IMR-90 (cell line): Measurements from ENCODE around the gene RYR1. TPM values are rescaled to one million over a fixed set of nuclear protein-coding genes. Genes with fewer than 3 reads are reported as not detected.
A peak's percentile ranks its signal among the peaks of the same experiment; 100 is the strongest.

Source experiments
- ATAC-seq: fragments of 200-7000 bp; cut with Tn5 transposase; 2 replicates; pipeline ENCODE4 v1.9.1; 2020; ENCODE audit warnings: low read depth, mild to moderate bottlenecking, moderate library complexity
- BruUV-seq: library from RNA; stranded (reverse); fragments of 400-500 nt; replicated peaks from 2 replicates; lab custom pipeline; 2021; lab: Mats Ljungman, UMichigan
- CTCF ChIA-PET: fragments of 300-600 bp; formaldehyde crosslinking; extraction: SDS; loops from one replicate; lab custom pipeline; 2021; ENCODE audit warnings: antibody characterized with exemption; lab: Yijun Ruan, JAX
- POLR2A ChIA-PET: fragments of 300-600 bp; sonication (Branson Sonifier 250); formaldehyde crosslinking; loops from one replicate; lab custom pipeline; 2022; ENCODE audit warnings: antibody characterized with exemption; ENCODE audit not compliant: unreplicated experiment; lab: Charles Lee
- DNase-seq: peaks from one replicate; pipeline ENCODE4 v3.0.0; 2013
- H2AFZ ChIP-seq: replicated peaks from 2 replicates; pipeline ENCODE3; 2013; ENCODE audit warnings: low read length, mild to moderate bottlenecking; ENCODE audit not compliant: poor library complexity
- H2AK5ac ChIP-seq: 2 replicates; pipeline ENCODE4 v1.6.1; 2013; ENCODE audit warnings: low read depth, low read length, inconsistent platforms
- H2AK9ac ChIP-seq: replicated peaks from 2 replicates; pipeline ENCODE3; 2013; ENCODE audit warnings: mild to moderate bottlenecking, low read depth, low read length, moderate library complexity; ENCODE audit not compliant: poor library complexity
- H2BK120ac ChIP-seq: 2 replicates; pipeline ENCODE4 v1.6.1; 2013; ENCODE audit warnings: low read depth, low read length, inconsistent platforms
- H2BK15ac ChIP-seq: 3 replicates; pipeline ENCODE4 v1.6.1; 2013; ENCODE audit warnings: low read depth, low read length, inconsistent platforms
- H2BK20ac ChIP-seq: 2 replicates; pipeline ENCODE4 v1.6.1; 2013; ENCODE audit warnings: low read depth, mild to moderate bottlenecking, inconsistent platforms, low read length, moderate library complexity
- H2BK5ac ChIP-seq: 2 replicates; pipeline ENCODE4 v1.6.1; 2013; ENCODE audit warnings: mild to moderate bottlenecking, low read depth, low read length, inconsistent platforms; ENCODE audit not compliant: poor library complexity, severe bottlenecking
- H3K14ac ChIP-seq: replicated peaks from 2 replicates; pipeline ENCODE4 v1.6.1; 2013; ENCODE audit warnings: low read depth, low read length, inconsistent platforms
- H3K18ac ChIP-seq: 2 replicates; pipeline ENCODE4 v1.6.1; 2013; ENCODE audit warnings: low read depth, low read length, control low read depth
- H3K23ac ChIP-seq: 2 replicates; pipeline ENCODE4 v1.6.1; 2013; ENCODE audit warnings: low read depth, low read length, inconsistent platforms
- H3K27ac ChIP-seq: 2 replicates; pipeline ENCODE4 v1.5.1; 2013; ENCODE audit warnings: mild to moderate bottlenecking, control low read depth, low read length; ENCODE audit not compliant: insufficient read depth
- H3K27me3 ChIP-seq: 2 replicates; pipeline ENCODE4 v1.6.1; 2013; ENCODE audit warnings: low read length; ENCODE audit not compliant: control insufficient read depth, insufficient read depth
- H3K36me3 ChIP-seq: 2 replicates; pipeline ENCODE4 v1.6.1; 2013; ENCODE audit warnings: low read length, mixed read lengths; ENCODE audit not compliant: control insufficient read depth, insufficient read depth
- H3K4ac ChIP-seq: 2 replicates; pipeline ENCODE4 v1.6.1; 2013; ENCODE audit warnings: low read depth, low read length, inconsistent platforms
- H3K4me1 ChIP-seq: 2 replicates; pipeline ENCODE4 v1.6.1; 2013; ENCODE audit warnings: low read length, mixed read lengths; ENCODE audit not compliant: control insufficient read depth, insufficient read depth
- H3K4me2 ChIP-seq: 2 replicates; pipeline ENCODE4 v1.6.1; 2013; ENCODE audit warnings: low read depth, mild to moderate bottlenecking, control low read depth, low read length, moderate library complexity
- H3K4me3 ChIP-seq: 2 replicates; pipeline ENCODE4 v1.5.1; 2013; ENCODE audit warnings: low read depth, mild to moderate bottlenecking, control low read depth, low read length, moderate library complexity; ENCODE audit not compliant: insufficient read depth
- H3K56ac ChIP-seq: 2 replicates; pipeline ENCODE4 v1.6.1; 2013; ENCODE audit warnings: low read length, inconsistent platforms; ENCODE audit not compliant: insufficient read depth; ENCODE audit errors: extremely low read depth
- H3K79me1 ChIP-seq, 2 experiments: 2 replicates each; pipeline ENCODE4 v1.6.1; 2013; ENCODE audit warnings: low read length in 2 of 2, inconsistent platforms in 1 of 2, low read depth in 1 of 2
- H3K9ac ChIP-seq: 2 replicates; pipeline ENCODE4 v1.6.1; 2013; ENCODE audit warnings: low read depth, low read length, control low read depth
- H3K9me1 ChIP-seq: 2 replicates; pipeline ENCODE4 v1.6.1; 2013; ENCODE audit warnings: low read length, inconsistent platforms; ENCODE audit not compliant: insufficient read depth
- H3K9me3 ChIP-seq: 2 replicates; pipeline ENCODE4 v1.6.1; 2013; ENCODE audit warnings: low read length; ENCODE audit not compliant: control insufficient read depth, insufficient read depth
- H4K20me1 ChIP-seq: 2 replicates; pipeline ENCODE4 v1.6.1; 2013; ENCODE audit warnings: low read length, inconsistent platforms; ENCODE audit not compliant: insufficient read depth
- H4K5ac ChIP-seq: 2 replicates; pipeline ENCODE4 v1.6.1; 2013; ENCODE audit warnings: mild to moderate bottlenecking, low read depth, low read length, control low read depth
- H4K8ac ChIP-seq, 2 experiments: 2 replicates each; pipeline ENCODE4 v1.6.1; 2013; ENCODE audit warnings: low read depth in 2 of 2, low read length in 2 of 2, control low read depth in 1 of 2, inconsistent platforms in 1 of 2
- H4K91ac ChIP-seq: 2 replicates; pipeline ENCODE4 v1.6.1; 2013; ENCODE audit warnings: low read depth, low read length, inconsistent platforms; ENCODE audit not compliant: insufficient read depth
- MXI1 ChIP-seq: IDR thresholded peaks from 2 replicates; pipeline ENCODE4 v1.6.1; 2012; ENCODE audit warnings: low read depth, mild to moderate bottlenecking, low read length, moderate library complexity, borderline replicate concordance
- POLR2A ChIP-seq: IDR thresholded peaks from 2 replicates; pipeline ENCODE4 v1.6.1; 2012; ENCODE audit warnings: mild to moderate bottlenecking, low read depth, low read length
- RAD21 ChIP-seq: IDR thresholded peaks from 2 replicates; pipeline ENCODE4 v1.6.1; 2012; ENCODE audit warnings: low read length, improper control_type of control experiment
- RFX5 ChIP-seq: IDR thresholded peaks from 2 replicates; pipeline ENCODE4 v1.8.0; 2012; ENCODE audit warnings: low read depth, mild to moderate bottlenecking, low read length, moderate library complexity
- WGBS, 2 experiments: methylation state at CpG; one replicate each; pipeline versions ENCODE4 v1.1.5 to v1.1.7; 2013; ENCODE audit warnings: missing lambda C conversion rate in 2 of 2; ENCODE audit not compliant: insufficient read length in 1 of 2; ENCODE audit errors: extremely low coverage in 2 of 2; 5-methylcytosine and 5-hydroxymethylcytosine counted together
- dilution Hi-C: fragments of 300-500 bp; cut with HindIII; formaldehyde crosslinking; loops from one replicate; pipeline ENCODE4 v1.14.3; 2018; ENCODE audit warnings: low sequenced_read_pairs; ENCODE audit not compliant: unreplicated experiment
- in situ Hi-C: fragments of 300-500 bp; cut with MboI; formaldehyde crosslinking; loops from 3 replicates; pipeline ENCODE4 v1.14.3; 2019; ENCODE audit warnings: low sequenced_read_pairs, inconsistent platforms, mixed read lengths
- intact Hi-C: fragments of 100-400 bp; cut with micrococcal nuclease; formaldehyde crosslinking; loops from 2 replicates; pipeline ENCODE4 v1.10.0; 2022
- polyA plus RNA-seq, 3 experiments: library from polyadenylated mRNA; depleted of rRNA; stranded (reverse); fragments of >200 nt; gene quantifications; 2 replicates each; pipeline ENCODE4 v1.2.3, GENCODE V29; 2012; ENCODE audit warnings: low replicate concordance in 1 of 3
- total RNA-seq: library from RNA; depleted of rRNA; stranded (reverse); fragments of >200 nt; gene quantifications from 2 replicates; pipeline ENCODE4 v1.2.3, GENCODE V29; 2012

RYR1 gene
- total and polyA plus RNA-seq, 2 of the 4 experiments (the other 2 are of a cell fraction), result not detected

- Histone ChIP-seq H3K9me3 (no peaks in the 10 kb centered on the region), H4K8ac (no peak overlapping the region), H2AK5ac (no peak overlapping the region), H3K4me1 (no peaks in the 10 kb centered on the region), H3K18ac (no peak overlapping the region), H2BK5ac (no peak overlapping the region), H4K20me1 (no peaks in the 10 kb centered on the region), H3K79me1 (no peaks in the 10 kb centered on the region), H3K4ac (no peak overlapping the region), H2BK15ac (no peak overlapping the region), H2BK120ac (no peak overlapping the region), H2AFZ (peak overlapping the region; percentile 33), H3K4me2 (no peak overlapping the region), H3K27ac (no peak overlapping the region), H3K9me1 (no peaks in the 10 kb centered on the region), H3K36me3 (no peaks in the 10 kb centered on the region), H3K4me3 (no peak overlapping the region), H3K56ac (no peak overlapping the region), H3K9ac (no peak overlapping the region), H3K14ac (no peak overlapping the region), H3K27me3 (peaks cover 34% of the 10 kb centered on the region), H2AK9ac (no peak overlapping the region), H4K5ac (no peak overlapping the region), H3K23ac (no peak overlapping the region), H4K91ac (no peak overlapping the region), H2BK20ac (no peak overlapping the region)
- ATAC-seq, result no peak
- TF ChIP-seq MXI1, result no peak
- TF ChIP-seq RAD21, result no peak
- no peak for TF ChIP-seq POLR2A
- TF ChIP-seq RFX5, result no peak
- no peak for DNase-seq
- intact Hi-C loops (no loop called here), in situ Hi-C loops (no loop called here), dilution Hi-C loops (no loop called here)
- 49% methylated on average over 2 of the region's 14 CpGs; no CpG with 5 or more reads in 1 of the 2 experiments for WGBS, 2 experiments
- no TSS peak for BruUV-seq
- ChIA-PET POLR2A (no interaction called here), CTCF (no interaction called here)
Measured at GRCh38 chr19:38429055-38429810, 4.3 kb upstream of the RYR1 start.
